Pulmonary artery endothelial cell (primary cell): ENCODE data around the gene NSFL1C. TPM values are rescaled to one million over a fixed set of nuclear protein-coding genes. Genes with fewer than 3 reads are reported as not detected.

Source experiments
- DNase-seq: peaks from one replicate; pipeline ENCODE4 v3.0.0-alpha.2; 2011; ENCODE audit warnings: low read depth, low spot score
- total RNA-seq: library from RNA; depleted of rRNA; stranded (reverse); fragments of >200 nt; gene quantifications from 2 replicates; pipeline ENCODE4 v1.2.3, GENCODE V29; 2014

Gene NSFL1C
- total RNA-seq, 1 donor from 2014 or later: 34.4 TPM

- DNase-seq: peak; percentile 70
Observed at GRCh38 chr20:1392693-1393506, 73.7 kb downstream of the NSFL1C start, which contains the start of gene FKBP1A. Gene FKBP1A (minus strand): TSS chr20:1393054. CDS start chr20:1392998, 56 bp downstream.

GRCh38 chr20:1392443-1392692, 74.3 kb downstream of the NSFL1C start:
- no peak for DNase-seq

Other genes with a start within 250 kb of the NSFL1C start
- 0.14 and 0.26 TPM in 2 replicates for gene RAD21L1, start 240.8 kb downstream of the NSFL1C start, total RNA-seq
- 6.4 and 14.0 TPM in 2 replicates for gene SNPH, start 200.6 kb downstream of the NSFL1C start, total RNA-seq
- 3.0 and 7.0 TPM in 2 replicates for gene SDCBP2, start 137.7 kb downstream of the NSFL1C start, total RNA-seq
- 293 and 297 TPM in 2 replicates for gene FKBP1A, start 73.8 kb downstream of the NSFL1C start, total RNA-seq
- gene SIRPB2, start 24.6 kb upstream of the NSFL1C start, total RNA-seq: 1.2 and 1.6 TPM in 2 replicates
- gene SIRPD, start 90.9 kb upstream of the NSFL1C start, total RNA-seq: not detected in 2 replicates
- gene SIRPB1, start 153.2 kb upstream of the NSFL1C start, total RNA-seq: 0.73 TPM in 1 of 2 replicates, not detected in the other
- gene SIRPG, start 190.9 kb upstream of the NSFL1C start, total RNA-seq: not detected in 2 replicates